Stimulated activated CD8-positive, alpha-beta memory T cell treated with anti-CD3 and anti-CD28 coated beads, Interleukin-4, amount 100 ng/mL, for 24 hours (primary cell): ENCODE results near the gene HMX2.

Experiments
- DNase-seq: peaks from one replicate; pipeline ENCODE4 v3.0.0-alpha.2; 2020; ENCODE audit warnings: low read depth

HMX2 gene

GRCh38 chr10:123139165-123139520 lies 8.8 kb upstream of the HMX2 start:
- DNase-seq, result no peak

GRCh38 chr10:123139521-123140163 lies 8.3 kb upstream of the HMX2 start:
- DNase-seq, result no peak

GRCh38 chr10:123140164-123140982 lies 7.6 kb upstream of the HMX2 start:
- no peak for DNase-seq

- no peak for DNase-seq
Measured at GRCh38 chr10:123140983-123141390, 6.9 kb upstream of the HMX2 start.

- no peak for DNase-seq
Measured at GRCh38 chr10:123141791-123142700, 5.9 kb upstream of the HMX2 start.

- DNase-seq, result no peak
Measured at GRCh38 chr10:123142701-123143161, 5.2 kb upstream of the HMX2 start.

GRCh38 chr10:123143162-123143824 lies 4.6 kb upstream of the HMX2 start:
- no peak for DNase-seq

- no peak for DNase-seq
Measured at GRCh38 chr10:123143825-123144168, 4.1 kb upstream of the HMX2 start.

GRCh38 chr10:123144697-123145541 lies 3.0 kb upstream of the HMX2 start:
- DNase-seq, result no peak

GRCh38 chr10:123145542-123146012 lies 2.4 kb upstream of the HMX2 start:
- no peak for DNase-seq

GRCh38 chr10:123146013-123146893 lies 1.7 kb upstream of the HMX2 start:
- no peak for DNase-seq

- DNase-seq, result no peak
Measured at GRCh38 chr10:123146894-123147634, 872 bp upstream of the HMX2 start.

GRCh38 chr10:123148414-123149161 lies 652 bp downstream of the HMX2 start:
- no peak for DNase-seq

GRCh38 chr10:123149162-123149567 lies 1.2 kb downstream of the HMX2 start:
- DNase-seq, result no peak

GRCh38 chr10:123149568-123150270 lies 1.8 kb downstream of the HMX2 start:
- no peak for DNase-seq

- no peak for DNase-seq
Measured at GRCh38 chr10:123150271-123150985, 2.5 kb downstream of the HMX2 start.
